Raji (cell line): ENCODE results near the gene CABLES1.

Source experiments
- POLR2A ChIP-seq: IDR thresholded peaks from 2 replicates; pipeline ENCODE4 v1.6.1; 2011; ENCODE audit warnings: low read depth, low read length, control low read depth; ENCODE audit not compliant: insufficient read depth

CABLES1 gene

DNA sequence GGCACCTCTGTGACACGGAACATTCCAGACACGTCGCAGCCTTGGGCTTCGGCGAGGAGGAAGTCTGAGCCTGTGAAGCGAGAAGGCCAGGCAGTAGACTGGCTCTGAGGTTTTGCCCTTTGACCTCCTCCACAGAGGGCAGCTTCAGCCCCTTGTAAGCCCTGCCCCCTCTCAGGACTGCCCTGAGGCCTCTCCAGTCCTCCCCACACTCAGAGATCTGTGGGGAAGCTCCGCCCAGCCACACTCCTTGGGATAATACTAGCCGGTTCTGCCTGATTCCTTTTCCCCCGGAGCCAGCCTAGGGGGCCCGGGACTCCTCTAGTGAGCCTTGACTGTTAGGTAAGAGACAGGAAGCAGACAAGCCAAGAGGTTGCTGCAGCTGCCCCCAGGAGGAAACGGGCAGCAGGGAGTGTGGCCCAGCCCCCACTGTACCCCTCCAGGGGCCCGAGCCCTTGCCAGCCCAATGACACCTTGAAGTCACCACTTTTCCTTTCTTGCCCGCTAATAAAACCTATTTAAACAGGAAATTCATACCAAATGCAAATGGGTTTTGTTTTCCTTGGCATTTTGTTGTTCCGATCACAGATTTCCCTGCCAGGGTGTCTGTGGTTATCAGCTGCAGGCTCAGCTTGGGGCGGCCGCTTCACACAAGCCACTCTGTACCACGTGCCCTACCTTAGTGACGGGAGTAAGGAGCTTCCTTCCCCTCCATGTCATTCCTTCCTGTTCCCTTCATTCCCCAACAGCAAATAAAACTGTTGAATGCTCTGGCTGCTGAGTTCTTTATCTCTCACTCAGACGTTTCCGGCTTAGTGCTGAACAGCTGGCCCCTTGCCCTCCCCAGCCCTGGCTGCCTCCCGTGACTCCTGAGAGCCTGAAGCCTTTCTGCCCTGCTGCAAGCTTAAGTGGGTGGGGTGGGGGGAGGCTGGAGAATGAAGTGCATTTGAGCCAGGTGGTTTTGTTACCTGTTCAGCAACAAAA lies 124.7 kb downstream of the CABLES1 start:
- no peak for TF ChIP-seq POLR2A

- no peak for TF ChIP-seq POLR2A
Observed at GRCh38 chr18:23260926-23261590, 125.8 kb downstream of the CABLES1 start.

GRCh38 chr18:23263551-23264235 lies 128.4 kb downstream of the CABLES1 start:
- TF ChIP-seq POLR2A, result no peak

GRCh38 chr18:23265682-23266399 lies 130.6 kb downstream of the CABLES1 start:
- TF ChIP-seq POLR2A, result no peak

DNA sequence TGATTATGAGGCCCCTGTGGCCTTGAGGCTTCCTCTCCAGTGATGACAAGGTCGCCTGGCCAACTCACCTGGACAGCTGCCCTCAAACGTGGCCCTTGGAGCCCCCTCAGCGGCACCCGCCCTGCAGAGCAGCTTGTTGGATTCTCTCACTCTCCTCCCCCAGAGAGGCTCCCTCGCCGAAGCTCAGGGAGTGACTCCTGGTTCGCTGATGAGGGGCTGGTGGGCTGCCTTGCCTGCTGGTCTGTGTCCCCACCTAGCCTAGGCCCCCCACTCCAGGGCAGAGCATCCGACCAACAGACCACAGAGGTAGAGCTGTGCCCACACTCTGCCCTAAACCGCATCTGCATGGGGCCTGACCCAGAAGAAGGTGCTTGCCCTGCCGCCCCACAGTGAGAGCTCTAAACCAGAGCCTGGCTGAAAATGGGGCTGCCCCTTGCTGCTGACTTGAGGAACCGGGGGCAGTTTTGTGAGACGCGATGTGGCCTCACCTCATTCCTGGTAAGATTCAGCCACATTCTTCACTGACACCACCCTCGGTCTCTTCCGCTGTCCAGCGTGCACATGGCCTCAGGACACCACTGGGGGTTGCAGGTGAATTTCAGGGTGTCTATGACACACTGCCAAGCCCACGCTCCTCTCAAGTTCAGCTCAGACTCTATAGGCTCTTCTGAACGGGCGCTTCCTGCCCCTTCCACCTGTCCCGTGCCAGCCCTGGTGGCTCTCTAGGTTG lies 131.6 kb downstream of the CABLES1 start:
- no peak for TF ChIP-seq POLR2A

DNA sequence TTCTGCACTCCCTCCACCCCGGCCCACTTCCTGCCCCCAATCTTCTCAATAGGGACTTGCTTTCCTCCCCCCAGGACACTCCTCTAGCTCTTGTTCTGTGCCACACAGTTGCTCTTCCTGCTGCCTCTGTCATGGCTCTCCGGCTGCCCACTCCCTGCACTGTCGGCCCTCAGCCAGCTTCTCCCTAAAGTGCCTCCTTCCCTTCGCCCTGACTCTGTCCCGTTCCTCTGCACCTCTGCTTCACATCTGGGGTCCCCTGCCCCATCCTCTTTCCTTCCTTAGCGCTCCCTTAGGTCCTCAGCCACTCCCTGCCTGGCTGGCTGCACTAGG lies 132.1 kb downstream of the CABLES1 start:
- no peak for TF ChIP-seq POLR2A

DNA sequence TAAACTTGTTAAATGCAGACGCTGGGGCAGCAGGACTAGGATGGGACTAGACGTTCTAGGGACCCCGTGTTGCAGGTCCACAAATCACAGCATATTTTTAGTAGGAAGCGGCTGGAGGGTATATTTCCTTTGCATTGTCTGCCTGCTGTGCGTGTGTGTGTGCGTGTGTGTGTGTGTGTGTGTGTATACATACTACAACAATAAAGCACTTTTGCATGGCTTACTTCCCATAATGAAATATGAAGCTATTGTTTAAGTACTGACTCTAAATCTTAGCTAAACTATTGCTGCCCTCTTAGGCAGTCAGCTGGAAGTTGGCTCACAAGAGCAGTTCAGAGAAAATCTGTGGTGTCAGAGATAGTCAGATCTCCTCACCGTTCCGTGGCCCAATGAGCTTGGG lies 133.4 kb downstream of the CABLES1 start:
- no peak for TF ChIP-seq POLR2A

GRCh38 chr18:23269928-23270327 lies 134.6 kb downstream of the CABLES1 start:
- no peak for TF ChIP-seq POLR2A

DNA sequence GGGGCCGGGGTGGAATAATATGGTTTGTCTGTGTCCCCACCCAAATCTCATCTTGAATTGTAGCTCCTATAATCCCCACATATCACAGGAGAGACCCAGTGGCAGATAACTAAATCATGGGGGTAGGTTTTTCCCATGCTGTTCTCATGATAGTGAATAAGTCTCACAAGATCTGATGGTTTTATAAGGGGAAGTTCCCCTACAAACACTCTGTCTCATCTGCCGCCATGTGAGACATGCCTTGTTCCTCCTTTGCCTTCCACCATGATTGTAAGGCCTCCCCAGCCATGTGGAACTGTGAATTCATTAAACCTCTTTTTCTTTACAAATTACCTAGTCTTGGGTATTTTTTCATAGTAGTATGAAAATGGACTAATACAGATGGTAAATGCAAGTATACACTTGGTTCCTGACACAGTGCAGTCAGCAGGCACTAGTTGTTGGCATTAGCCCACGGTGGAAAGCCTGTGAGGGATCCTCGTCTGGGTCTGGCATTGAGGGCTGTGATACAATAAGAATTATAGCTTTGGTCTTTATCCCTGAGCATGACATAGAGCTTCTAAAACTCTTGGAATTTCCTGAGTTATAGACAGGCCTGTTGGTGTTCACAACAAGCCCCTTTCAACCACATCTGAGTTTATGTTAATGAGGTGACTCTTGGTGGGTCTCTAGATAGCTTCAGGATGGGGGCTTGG lies 135.8 kb downstream of the CABLES1 start:
- no peak for TF ChIP-seq POLR2A

DNA sequence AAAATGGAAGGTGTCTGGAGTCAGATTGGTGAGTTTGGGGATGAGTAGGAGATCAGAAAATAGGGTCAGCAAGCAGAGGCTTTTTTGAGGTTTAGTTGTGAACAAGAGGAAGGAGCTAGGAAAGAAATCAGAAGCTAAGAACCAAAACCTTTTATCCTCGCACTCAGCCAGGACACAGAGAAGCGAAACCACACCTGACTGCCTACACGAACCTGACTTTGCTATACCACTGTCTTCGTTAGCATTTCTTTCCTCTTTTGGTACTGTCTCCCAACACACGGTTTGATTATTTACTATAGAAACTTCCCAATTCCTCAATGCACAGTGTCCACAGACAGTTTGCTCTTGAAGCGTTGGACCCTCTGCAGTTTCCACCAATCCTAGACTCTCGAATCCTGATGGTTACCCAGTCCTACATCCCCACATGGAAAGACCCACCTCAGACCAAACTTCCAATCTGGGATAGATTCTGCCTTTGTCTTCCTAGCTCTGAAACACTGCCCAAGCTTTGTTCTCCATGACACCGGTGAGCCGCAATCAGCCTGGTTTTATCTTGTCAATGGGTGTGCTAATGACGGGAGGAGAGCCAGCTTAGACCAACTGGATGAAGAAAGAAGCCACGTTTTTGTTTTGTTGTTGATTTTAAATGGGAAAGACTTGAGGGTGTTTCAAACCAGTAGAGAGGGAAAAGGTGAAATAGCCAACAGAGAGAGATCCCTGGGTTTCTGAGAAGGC lies 137.4 kb downstream of the CABLES1 start:
- no peak for TF ChIP-seq POLR2A

DNA sequence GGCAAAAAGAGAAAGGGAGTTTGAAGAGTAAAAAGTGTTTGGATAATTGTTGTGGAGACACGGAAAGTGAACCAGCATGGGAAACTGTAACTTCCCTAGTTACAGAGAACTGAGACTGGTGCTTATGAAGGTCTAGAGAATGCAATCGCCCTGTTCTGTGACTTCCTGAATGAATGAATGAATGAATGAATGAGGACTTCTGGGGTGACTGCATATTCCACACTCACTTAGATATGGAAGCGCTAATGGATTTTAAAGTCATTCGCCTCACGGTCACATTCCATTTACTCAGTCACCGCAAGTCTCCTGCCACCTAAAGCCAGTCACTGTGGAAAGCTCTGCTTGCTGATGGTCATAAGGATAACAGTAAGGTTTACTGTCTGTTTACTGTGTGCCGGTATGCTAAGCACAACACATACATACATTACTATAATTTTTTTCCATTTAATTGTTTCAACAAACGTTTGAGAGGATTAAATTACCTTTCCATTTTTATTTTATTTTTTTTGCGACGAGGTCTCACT lies 138.2 kb downstream of the CABLES1 start:
- TF ChIP-seq POLR2A, result no peak

DNA sequence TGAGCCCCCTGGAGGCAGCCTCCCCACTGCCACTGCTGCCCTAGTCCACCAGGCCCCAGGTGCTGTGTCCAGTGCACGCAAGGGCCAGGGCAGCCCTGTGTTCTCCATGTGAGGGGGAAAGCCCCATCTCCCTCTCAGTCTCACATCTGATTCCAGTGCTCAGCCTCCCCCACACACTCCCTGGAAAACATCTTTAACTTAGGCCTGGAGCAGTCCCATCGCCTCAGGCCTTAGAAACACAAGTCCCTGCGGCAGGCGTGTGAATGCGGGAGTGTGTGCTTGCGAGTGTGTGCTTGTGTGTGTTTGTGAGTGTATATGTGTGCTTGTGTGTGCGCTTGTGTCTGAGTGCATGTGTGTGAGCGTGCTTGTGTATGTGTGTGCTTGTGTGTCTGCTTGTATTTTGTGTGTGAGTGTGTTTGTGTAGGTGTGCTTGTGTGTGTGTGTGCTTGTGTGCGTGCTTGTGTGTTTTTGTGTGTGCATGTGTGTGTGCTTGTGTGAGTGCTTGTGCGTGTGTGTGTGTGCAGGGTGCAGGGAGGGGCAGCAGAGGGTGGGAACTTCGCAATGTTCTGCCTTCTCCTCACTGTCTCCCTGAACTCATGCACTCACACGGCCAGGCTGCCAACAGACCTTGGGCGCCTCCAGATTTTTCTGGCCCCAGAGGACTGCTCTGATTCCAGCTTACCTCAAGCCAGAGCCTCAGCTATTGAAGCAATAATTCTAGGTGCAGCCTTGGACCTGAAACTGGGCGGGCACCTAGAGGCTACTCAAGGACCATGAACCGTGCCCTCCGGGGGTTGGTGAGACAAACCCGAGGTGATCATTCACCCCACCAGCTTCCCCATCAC lies 139.6 kb downstream of the CABLES1 start:
- no peak for TF ChIP-seq POLR2A
